OCI-LY7 (cell line): ENCODE measurements around the gene DPYD.

Experiments used
- EZH2phosphoT487 ChIP-seq: fragments of 200-600 bp; sonication (generic); IDR thresholded peaks from 2 replicates; pipeline ENCODE4 v1.6.1; 2018; ENCODE audit warnings: low read depth, borderline replicate concordance, mild to moderate bottlenecking, mixed run types, antibody characterized with exemption, low read length, moderate library complexity, mixed read lengths
- TF ChIP-seq, protein P1 (sequence below): fragments of 200-600 bp; sonication (generic); conservative IDR thresholded peaks from 2 replicates; pipeline ENCODE4 v1.5.1; 2014; ENCODE audit warnings: mild to moderate bottlenecking, antibody characterized with exemption, low read length, moderate library complexity, mixed read lengths

DNA sequence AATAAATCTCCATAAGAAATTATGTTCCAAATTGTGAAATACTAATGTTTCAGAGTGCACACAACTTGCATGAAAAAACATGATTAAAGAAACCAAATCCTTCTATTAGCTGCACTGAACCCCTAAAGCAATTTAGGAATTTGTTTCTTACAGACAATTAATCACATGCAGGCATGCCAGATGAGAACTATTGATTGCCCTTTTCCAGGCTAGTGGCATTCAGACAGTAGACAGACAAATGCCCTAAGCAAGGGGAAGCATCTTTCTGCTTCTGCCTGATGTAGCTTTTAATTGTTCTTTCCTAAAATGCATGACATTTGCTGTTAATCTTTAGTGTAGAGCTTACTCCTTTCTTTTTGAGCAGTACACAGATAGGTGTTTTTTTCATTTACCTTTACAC lies 229.5 kb downstream of the DPYD start:
- TF ChIP-seq, protein P1, sequence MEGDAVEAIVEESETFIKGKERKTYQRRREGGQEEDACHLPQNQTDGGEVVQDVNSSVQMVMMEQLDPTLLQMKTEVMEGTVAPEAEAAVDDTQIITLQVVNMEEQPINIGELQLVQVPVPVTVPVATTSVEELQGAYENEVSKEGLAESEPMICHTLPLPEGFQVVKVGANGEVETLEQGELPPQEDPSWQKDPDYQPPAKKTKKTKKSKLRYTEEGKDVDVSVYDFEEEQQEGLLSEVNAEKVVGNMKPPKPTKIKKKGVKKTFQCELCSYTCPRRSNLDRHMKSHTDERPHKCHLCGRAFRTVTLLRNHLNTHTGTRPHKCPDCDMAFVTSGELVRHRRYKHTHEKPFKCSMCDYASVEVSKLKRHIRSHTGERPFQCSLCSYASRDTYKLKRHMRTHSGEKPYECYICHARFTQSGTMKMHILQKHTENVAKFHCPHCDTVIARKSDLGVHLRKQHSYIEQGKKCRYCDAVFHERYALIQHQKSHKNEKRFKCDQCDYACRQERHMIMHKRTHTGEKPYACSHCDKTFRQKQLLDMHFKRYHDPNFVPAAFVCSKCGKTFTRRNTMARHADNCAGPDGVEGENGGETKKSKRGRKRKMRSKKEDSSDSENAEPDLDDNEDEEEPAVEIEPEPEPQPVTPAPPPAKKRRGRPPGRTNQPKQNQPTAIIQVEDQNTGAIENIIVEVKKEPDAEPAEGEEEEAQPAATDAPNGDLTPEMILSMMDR, result no peak
- TF ChIP-seq EZH2phosphoT487, result no peak
